Left ventricle myocardium inferior (tissue), 1 donor: ENCODE data around the gene NRXN2. TPM values are rescaled to one million over a fixed set of nuclear protein-coding genes. Genes with fewer than 3 reads are reported as not detected.
A peak's percentile ranks its signal among the peaks of the same experiment; 100 is the strongest.

Experiments
- DNase-seq: peaks from one replicate; pipeline ENCODE4 v3.0.0-alpha.2; 2020
- H3K27ac ChIP-seq: fragments of 200-600 bp; replicated peaks from 2 replicates; pipeline ENCODE4 v1.8.0; 2021
- H3K27me3 ChIP-seq: fragments of 200-600 bp; 2 replicates; pipeline ENCODE4 v1.8.0; 2021; ENCODE audit warnings: low read depth
- H3K36me3 ChIP-seq: fragments of 200-600 bp; 2 replicates; pipeline ENCODE4 v1.8.0; 2021
- H3K4me1 ChIP-seq: fragments of 200-600 bp; 2 replicates; pipeline ENCODE4 v1.8.0; 2021
- H3K4me3 ChIP-seq: fragments of 200-600 bp; 2 replicates; pipeline ENCODE4 v1.8.0; 2021; ENCODE audit warnings: mild to moderate bottlenecking, moderate library complexity
- H3K9me3 ChIP-seq: fragments of 200-600 bp; replicated peaks from 2 replicates; pipeline ENCODE4 v1.8.0; 2021
- intact Hi-C: fragments of 100-400 bp; cut with micrococcal nuclease; formaldehyde crosslinking; loops from one replicate; pipeline ENCODE4 v1.11.0; 2022
- total RNA-seq: library from RNA; stranded (reverse); fragmentation: NEBNext Ultra II Directional; extraction: Animal tissue kit (Norgen Biotek cat#: 25700); gene quantifications from one replicate; pipeline ENCODE4 v1.2.1, GENCODE V29; 2021
- TF ChIP-seq, protein P1 (sequence below): fragments of 200-600 bp; IDR thresholded peaks from 2 replicates; pipeline ENCODE4 v1.8.0; 2021; ENCODE audit warnings: antibody characterized with exemption, mild to moderate bottlenecking, borderline replicate concordance
- donor health status: DM: no; HTN: yes; CAD: no; lungs with severe emphysema.

Gene NRXN2
- total RNA-seq, 1 donor from 2014 or later: 0.71 TPM

DNA sequence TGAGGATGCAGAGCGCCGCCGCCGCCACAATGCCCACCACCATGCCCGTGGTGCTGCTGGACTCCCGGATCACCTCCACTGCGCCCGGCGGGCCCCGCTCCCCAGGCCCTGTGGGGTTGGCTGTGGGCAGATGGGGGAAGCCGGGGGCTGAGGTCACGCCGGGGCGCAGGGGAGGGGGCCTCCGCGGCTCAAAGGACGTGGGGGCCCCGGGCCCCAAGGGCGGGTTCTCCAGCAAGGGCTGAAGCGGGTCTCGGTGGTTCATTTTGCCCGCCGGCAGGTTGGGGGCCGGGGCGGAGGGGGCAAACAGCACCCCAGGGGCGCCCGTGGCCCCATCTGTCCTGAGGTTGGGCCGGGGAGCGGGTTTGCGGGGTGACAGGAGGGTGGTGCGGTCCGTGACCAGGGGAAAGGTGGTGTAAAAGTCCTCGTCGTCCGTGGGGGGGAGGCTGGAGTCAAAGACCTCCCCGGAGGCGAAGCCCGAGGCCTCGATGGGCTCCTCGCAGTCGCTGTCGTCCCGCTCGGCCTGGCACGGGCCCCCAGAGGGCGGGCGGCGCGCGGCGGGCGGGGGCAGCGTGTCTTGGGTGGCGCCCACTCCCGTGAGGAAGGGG, 115.5 kb downstream of the NRXN2 start:
- no peak for DNase-seq
- TF ChIP-seq, protein P1, sequence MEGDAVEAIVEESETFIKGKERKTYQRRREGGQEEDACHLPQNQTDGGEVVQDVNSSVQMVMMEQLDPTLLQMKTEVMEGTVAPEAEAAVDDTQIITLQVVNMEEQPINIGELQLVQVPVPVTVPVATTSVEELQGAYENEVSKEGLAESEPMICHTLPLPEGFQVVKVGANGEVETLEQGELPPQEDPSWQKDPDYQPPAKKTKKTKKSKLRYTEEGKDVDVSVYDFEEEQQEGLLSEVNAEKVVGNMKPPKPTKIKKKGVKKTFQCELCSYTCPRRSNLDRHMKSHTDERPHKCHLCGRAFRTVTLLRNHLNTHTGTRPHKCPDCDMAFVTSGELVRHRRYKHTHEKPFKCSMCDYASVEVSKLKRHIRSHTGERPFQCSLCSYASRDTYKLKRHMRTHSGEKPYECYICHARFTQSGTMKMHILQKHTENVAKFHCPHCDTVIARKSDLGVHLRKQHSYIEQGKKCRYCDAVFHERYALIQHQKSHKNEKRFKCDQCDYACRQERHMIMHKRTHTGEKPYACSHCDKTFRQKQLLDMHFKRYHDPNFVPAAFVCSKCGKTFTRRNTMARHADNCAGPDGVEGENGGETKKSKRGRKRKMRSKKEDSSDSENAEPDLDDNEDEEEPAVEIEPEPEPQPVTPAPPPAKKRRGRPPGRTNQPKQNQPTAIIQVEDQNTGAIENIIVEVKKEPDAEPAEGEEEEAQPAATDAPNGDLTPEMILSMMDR: no peak
- Histone ChIP-seq H3K4me1 (peaks cover 6% of the 10 kb centered on the region), H3K9me3 (no peaks in the 10 kb centered on the region), H3K36me3 (no peaks in the 10 kb centered on the region), H3K27me3 (peaks cover 75% of the 10 kb centered on the region), H3K4me3 (peak overlapping the region; percentile 52), H3K27ac (no peak overlapping the region)
- intact Hi-C loops: no loop called here

- no peak overlapping the region for H3K4me3 ChIP-seq
- H3K4me1 ChIP-seq: peaks cover 6% of the 10 kb centered on the region
- H3K27ac ChIP-seq: no peak overlapping the region
- peaks cover 80% of the 10 kb centered on the region for H3K27me3 ChIP-seq
- H3K9me3 ChIP-seq: no peaks in the 10 kb centered on the region
- intact Hi-C loops: no loop called here
- TF ChIP-seq, protein P1: no peak
- DNase-seq: no peak
- no peaks in the 10 kb centered on the region for H3K36me3 ChIP-seq
Measured at GRCh38 chr11:64606796-64607380, 116.1 kb downstream of the NRXN2 start.

DNA sequence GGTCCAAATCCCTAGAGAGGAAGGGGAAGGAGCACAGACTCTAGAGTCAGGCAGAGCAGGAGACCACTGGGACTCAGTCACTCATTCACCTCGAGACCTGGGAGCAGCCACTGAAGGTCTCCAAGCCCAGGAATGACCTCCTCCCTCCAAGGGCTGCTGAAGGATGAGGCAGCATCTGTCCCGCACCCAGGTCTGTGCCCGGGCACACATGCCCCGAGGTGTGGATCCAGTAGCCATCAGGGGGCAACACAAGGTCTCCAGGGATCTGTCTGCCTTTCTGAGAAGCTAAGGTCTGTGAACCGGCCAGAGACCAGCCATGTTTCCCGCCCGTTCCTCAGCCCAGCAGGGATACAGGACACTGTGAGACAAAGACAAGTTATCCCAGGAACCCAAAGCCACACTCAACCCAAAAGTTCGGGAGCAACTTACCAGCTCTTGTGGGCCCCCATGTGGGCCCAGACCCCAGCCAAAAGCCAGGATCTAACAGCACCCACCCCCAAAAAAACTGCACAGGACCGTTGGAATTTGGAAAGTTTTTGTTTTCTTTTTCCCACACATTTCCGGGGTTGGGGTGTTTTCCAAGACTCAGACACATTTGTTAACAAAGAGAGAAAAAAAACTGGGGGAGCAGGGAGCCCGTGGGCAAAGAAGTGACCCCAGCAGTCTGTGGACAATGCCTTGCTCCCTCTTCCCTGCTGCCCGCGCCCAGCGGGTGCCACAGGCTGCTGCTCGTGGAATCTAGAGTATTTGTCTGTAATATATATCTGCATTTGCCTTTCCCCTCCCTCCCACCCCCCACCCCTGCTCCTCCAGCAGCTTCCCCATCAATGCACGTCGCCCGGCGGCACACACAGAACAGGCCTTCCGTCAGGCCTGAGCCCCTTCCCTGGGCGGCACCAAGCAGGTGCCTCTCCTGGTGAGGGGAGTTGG, 117.1 kb downstream of the NRXN2 start:
- TF ChIP-seq, protein P1: no peak
- intact Hi-C loops: no loop called here
- Histone ChIP-seq H3K27ac (no peak overlapping the region), H3K27me3 (peaks cover 80% of the 10 kb centered on the region), H3K4me1 (peaks cover 6% of the 10 kb centered on the region), H3K9me3 (no peaks in the 10 kb centered on the region), H3K36me3 (no peaks in the 10 kb centered on the region), H3K4me3 (no peak overlapping the region)
- no peak for DNase-seq

- Histone ChIP-seq H3K4me3 (no peak overlapping the region), H3K4me1 (peaks cover 6% of the 10 kb centered on the region), H3K27me3 (peaks cover 80% of the 10 kb centered on the region), H3K36me3 (no peaks in the 10 kb centered on the region), H3K9me3 (no peaks in the 10 kb centered on the region), H3K27ac (no peak overlapping the region)
- no peak for DNase-seq
- TF ChIP-seq, protein P1: no peak
- intact Hi-C loops: no loop called here
Measured at GRCh38 chr11:64605244-64605560, 117.8 kb downstream of the NRXN2 start.

GRCh38 chr11:64604458-64605243, 118.3 kb downstream of the NRXN2 start:
- intact Hi-C loops: no loop called here
- Histone ChIP-seq H3K4me3 (no peak overlapping the region), H3K36me3 (no peaks in the 10 kb centered on the region), H3K27me3 (peaks cover 76% of the 10 kb centered on the region), H3K9me3 (no peaks in the 10 kb centered on the region), H3K4me1 (peaks cover 6% of the 10 kb centered on the region), H3K27ac (no peak overlapping the region)
- no peak for DNase-seq
- TF ChIP-seq, protein P1: no peak
